DOHH2 (cell line): ENCODE data around the gene GALNTL6.

Experiments
- EZH2phosphoT487 ChIP-seq: fragments of 200-600 bp; sonication (generic); IDR thresholded peaks from 2 replicates; pipeline ENCODE4 v1.6.1; 2017; ENCODE audit warnings: borderline replicate concordance, mild to moderate bottlenecking, antibody characterized with exemption, low read length, moderate library complexity, mixed read lengths
- TF ChIP-seq, protein P1 (sequence below): fragments of 200-600 bp; sonication (generic); IDR thresholded peaks from one replicate; pipeline ENCODE4 v1.5.1; 2014; ENCODE audit warnings: antibody characterized with exemption, mild to moderate bottlenecking, low read depth, low read length; ENCODE audit not compliant: poor library complexity, severe bottlenecking

DNA sequence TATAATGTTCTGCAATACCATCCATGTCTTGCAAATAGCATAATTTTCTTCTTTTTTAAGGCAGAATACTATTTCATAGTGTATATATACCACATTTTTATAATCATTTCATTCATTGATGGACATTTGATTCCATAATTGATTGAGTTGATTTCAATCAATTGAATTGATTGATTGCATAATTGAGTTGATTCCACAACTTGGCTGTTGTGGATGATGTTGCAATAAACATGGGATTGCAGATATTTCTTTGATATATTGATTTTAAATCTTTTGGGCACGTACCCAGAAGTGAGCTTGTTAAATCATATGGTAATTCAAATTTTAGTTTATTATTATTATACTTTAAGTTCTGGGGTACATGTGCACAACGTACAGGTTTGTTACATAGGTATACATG lies 232.8 kb downstream of the GALNTL6 start:
- TF ChIP-seq, protein P1, sequence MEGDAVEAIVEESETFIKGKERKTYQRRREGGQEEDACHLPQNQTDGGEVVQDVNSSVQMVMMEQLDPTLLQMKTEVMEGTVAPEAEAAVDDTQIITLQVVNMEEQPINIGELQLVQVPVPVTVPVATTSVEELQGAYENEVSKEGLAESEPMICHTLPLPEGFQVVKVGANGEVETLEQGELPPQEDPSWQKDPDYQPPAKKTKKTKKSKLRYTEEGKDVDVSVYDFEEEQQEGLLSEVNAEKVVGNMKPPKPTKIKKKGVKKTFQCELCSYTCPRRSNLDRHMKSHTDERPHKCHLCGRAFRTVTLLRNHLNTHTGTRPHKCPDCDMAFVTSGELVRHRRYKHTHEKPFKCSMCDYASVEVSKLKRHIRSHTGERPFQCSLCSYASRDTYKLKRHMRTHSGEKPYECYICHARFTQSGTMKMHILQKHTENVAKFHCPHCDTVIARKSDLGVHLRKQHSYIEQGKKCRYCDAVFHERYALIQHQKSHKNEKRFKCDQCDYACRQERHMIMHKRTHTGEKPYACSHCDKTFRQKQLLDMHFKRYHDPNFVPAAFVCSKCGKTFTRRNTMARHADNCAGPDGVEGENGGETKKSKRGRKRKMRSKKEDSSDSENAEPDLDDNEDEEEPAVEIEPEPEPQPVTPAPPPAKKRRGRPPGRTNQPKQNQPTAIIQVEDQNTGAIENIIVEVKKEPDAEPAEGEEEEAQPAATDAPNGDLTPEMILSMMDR = no peak
- TF ChIP-seq EZH2phosphoT487 = no peak
